H1 (cell line): Measurements from ENCODE around the gene PHTF1. TPM values are rescaled to one million over a fixed set of nuclear protein-coding genes. Genes with fewer than 3 reads are reported as not detected.

ENCODE experiments used
- CTCF ChIA-PET: fragments of 300-600 bp; sonication (Branson Sonifier 250); formaldehyde crosslinking; loops from one replicate; lab custom pipeline; 2021; ENCODE audit not compliant: partially characterized antibody; lab: Charles Lee
- POLR2A ChIA-PET: fragments of 300-600 bp; sonication (Branson Sonifier 250); formaldehyde crosslinking; loops from one replicate; lab custom pipeline; 2021; ENCODE audit warnings: inconsistent platforms; ENCODE audit not compliant: partially characterized antibody; lab: Charles Lee
- DNase-seq, 2 experiments: peaks; one replicate each; pipeline versions ENCODE4 v3.0.0 to v3.0.0-alpha.2; 2010 to 2022; ENCODE audit warnings: low spot score in 2 of 2, low read depth in 1 of 2, mixed read lengths in 1 of 2
- FAIRE-seq: peaks from 2 replicates; lab custom pipeline; 2011; peaks lifted over from hg19 to GRCh38; lab: Jason Lieb, UNC
- H2AFZ ChIP-seq: 2 replicates; pipeline ENCODE4 v1.8.1; 2012; ENCODE audit warnings: low read length, inconsistent platforms
- H2AK5ac ChIP-seq: 2 replicates; pipeline ENCODE4 v1.6.1; 2013; ENCODE audit warnings: low read depth, low read length
- H2BK120ac ChIP-seq: replicated peaks from 2 replicates; pipeline ENCODE3; 2013; ENCODE audit warnings: low read depth, low read length, inconsistent platforms
- H2BK12ac ChIP-seq: 2 replicates; pipeline ENCODE4 v1.6.1; 2013; ENCODE audit warnings: low read depth, low read length
- H2BK15ac ChIP-seq: 2 replicates; pipeline ENCODE4 v1.6.1; 2013; ENCODE audit warnings: low read length
- H2BK20ac ChIP-seq: 2 replicates; pipeline ENCODE4 v1.6.1; 2013; ENCODE audit warnings: low read length
- H2BK5ac ChIP-seq: 2 replicates; pipeline ENCODE4 v1.6.1; 2013; ENCODE audit warnings: low read depth, low read length
- H3K14ac ChIP-seq: 2 replicates; pipeline ENCODE4 v1.6.1; 2013; ENCODE audit warnings: inconsistent platforms; ENCODE audit not compliant: insufficient read length
- H3K18ac ChIP-seq: 2 replicates; pipeline ENCODE4 v1.6.1; 2013; ENCODE audit warnings: low read length; ENCODE audit errors: extremely low read depth
- H3K23ac ChIP-seq: 2 replicates; pipeline ENCODE4 v1.6.1; 2013; ENCODE audit warnings: inconsistent platforms; ENCODE audit not compliant: insufficient read length
- H3K23me2 ChIP-seq: 2 replicates; pipeline ENCODE4 v1.6.1; 2013; ENCODE audit warnings: low read depth, low read length
- H3K27ac ChIP-seq: 2 replicates; pipeline ENCODE4 v1.6.1; 2011; ENCODE audit warnings: low read depth, low read length, inconsistent platforms
- H3K27me3 ChIP-seq, 4 experiments: replicated peaks in 1 of 4; 1 replicate in 1 of 4; 2 replicates in 3 of 4; pipeline versions ENCODE4 v1.6.1 to v1.8.1; 2011 to 2013; ENCODE audit warnings: low read length in 3 of 4, mild to moderate bottlenecking in 3 of 4, inconsistent platforms in 2 of 4, mixed read lengths in 2 of 4, moderate library complexity in 1 of 4; ENCODE audit not compliant: control insufficient read depth in 3 of 4, insufficient read depth in 3 of 4; ENCODE audit errors: extremely low read depth in 1 of 4
- H3K36me3 ChIP-seq, 4 experiments: 2 replicates each; pipeline versions ENCODE4 v1.6.1 to v1.8.1; 2011 to 2013; ENCODE audit warnings: mild to moderate bottlenecking in 4 of 4, low read length in 3 of 4, moderate library complexity in 2 of 4, control low read depth in 1 of 4, inconsistent platforms in 1 of 4; ENCODE audit not compliant: insufficient read depth in 4 of 4, control insufficient read depth in 2 of 4
- H3K4ac ChIP-seq: replicated peaks from 2 replicates; pipeline ENCODE3; 2013; ENCODE audit warnings: low read length, low read depth, mixed read lengths, inconsistent platforms; ENCODE audit not compliant: insufficient read length
- H3K4me1 ChIP-seq, 4 experiments: replicated peaks in 1 of 4; 1 replicate in 1 of 4; 2 replicates in 3 of 4; pipeline versions ENCODE4 v1.6.1 to v1.8.1; 2011 to 2013; ENCODE audit warnings: low read length in 3 of 4, inconsistent platforms in 2 of 4, mixed read lengths in 1 of 4; ENCODE audit not compliant: insufficient read depth in 4 of 4, control insufficient read depth in 3 of 4
- H3K4me2 ChIP-seq, 2 experiments: 2 replicates each; pipeline versions ENCODE4 v1.6.1 to v1.8.1; 2011 to 2013; ENCODE audit warnings: low read depth in 2 of 2, low read length in 2 of 2, control low read depth in 1 of 2, inconsistent platforms in 1 of 2, mild to moderate bottlenecking in 1 of 2; ENCODE audit not compliant: insufficient read depth in 1 of 2
- H3K4me3 ChIP-seq, 4 experiments: fragments of 200-600, 300-600 bp in 1 of 4; sonication (generic), shearing (Covaris generic), sonication (Bioruptor Twin) in 1 of 4; 2 replicates each; pipeline versions ENCODE4 v1.5.1 to v1.8.1; 2011 to 2016; ENCODE audit warnings: low read length in 4 of 4, low read depth in 3 of 4, control low read depth in 2 of 4, inconsistent platforms in 2 of 4, mild to moderate bottlenecking in 2 of 4, mixed read lengths in 1 of 4, moderate library complexity in 1 of 4; ENCODE audit not compliant: insufficient read depth in 2 of 4; ENCODE audit errors: extremely low read depth in 1 of 4
- H3K56ac ChIP-seq: replicated peaks from 2 replicates; pipeline ENCODE3; 2013; ENCODE audit warnings: low read depth, mild to moderate bottlenecking, mixed read lengths, low read length, inconsistent platforms; ENCODE audit not compliant: insufficient read length
- H3K79me1 ChIP-seq: 2 replicates; pipeline ENCODE4 v1.6.1; 2013; ENCODE audit warnings: low read depth, low read length, control low read depth
- H3K79me2 ChIP-seq, 2 experiments: 2 replicates each; pipeline versions ENCODE4 v1.6.1 to v1.8.1; 2012 to 2013; ENCODE audit warnings: low read length in 2 of 2, mild to moderate bottlenecking in 2 of 2, inconsistent platforms in 1 of 2; ENCODE audit not compliant: insufficient read depth in 2 of 2, control insufficient read depth in 1 of 2
- H3K9ac ChIP-seq, 4 experiments: replicated peaks in 1 of 4; 1 replicate in 1 of 4; 2 replicates in 3 of 4; pipeline versions ENCODE4 v1.6.1 to v1.8.1; 2011 to 2013; ENCODE audit warnings: low read depth in 3 of 4, low read length in 3 of 4, control low read depth in 2 of 4, mild to moderate bottlenecking in 2 of 4, moderate library complexity in 2 of 4, inconsistent platforms in 1 of 4; ENCODE audit errors: extremely low read depth in 1 of 4
- H3K9me3 ChIP-seq, 2 experiments: 2 replicates each; pipeline versions ENCODE4 v1.6.1 to v1.8.1; 2012 to 2013; ENCODE audit warnings: mild to moderate bottlenecking in 2 of 2, moderate library complexity in 2 of 2, control low read depth in 1 of 2, inconsistent platforms in 1 of 2, low read depth in 1 of 2, low read length in 1 of 2, mixed read lengths in 1 of 2; ENCODE audit not compliant: insufficient read depth in 2 of 2
- H4K20me1 ChIP-seq, 2 experiments: replicated peaks in 1 of 2; 2 replicates each; pipeline versions ENCODE3 to v1.8.1; 2011 to 2013; ENCODE audit warnings: inconsistent platforms in 2 of 2, low read length in 2 of 2, mild to moderate bottlenecking in 1 of 2; ENCODE audit not compliant: insufficient read depth in 2 of 2, control insufficient read depth in 1 of 2
- H4K5ac ChIP-seq: 2 replicates; pipeline ENCODE4 v1.6.1; 2013; ENCODE audit warnings: low read length, low read depth, mixed read lengths, inconsistent platforms; ENCODE audit not compliant: insufficient read length
- H4K8ac ChIP-seq: 2 replicates; pipeline ENCODE4 v1.8.0; 2013; ENCODE audit warnings: mild to moderate bottlenecking, moderate library complexity, low read length, inconsistent platforms; ENCODE audit not compliant: insufficient read depth; ENCODE audit errors: extremely low read depth
- H4K91ac ChIP-seq: replicated peaks from 2 replicates; pipeline ENCODE3; 2013; ENCODE audit warnings: low read length, mixed read lengths, inconsistent platforms; ENCODE audit not compliant: insufficient read length
- BRCA1 ChIP-seq: IDR thresholded peaks from 2 replicates; pipeline ENCODE4 v1.6.1; 2012; ENCODE audit warnings: low read depth, low read length, improper control_type of control experiment
- CHD2 ChIP-seq: IDR thresholded peaks from 2 replicates; pipeline ENCODE4 v1.6.1; 2012; ENCODE audit warnings: low read length, improper control_type of control experiment
- CREB1 ChIP-seq: IDR thresholded peaks from 2 replicates; pipeline ENCODE4 v1.6.1; 2012; ENCODE audit warnings: inconsistent platforms
- CTBP2 ChIP-seq: IDR thresholded peaks from 2 replicates; pipeline ENCODE4 v1.7.0; 2011; ENCODE audit warnings: borderline replicate concordance, mild to moderate bottlenecking, moderate library complexity, mixed read lengths, low read length; ENCODE audit not compliant: insufficient read depth, insufficient read length
- GABPA ChIP-seq: IDR thresholded peaks from 2 replicates; pipeline ENCODE4 v1.6.1; 2011; ENCODE audit warnings: mild to moderate bottlenecking, low read length, moderate library complexity, borderline replicate concordance; ENCODE audit not compliant: insufficient read depth
- GTF2F1 ChIP-seq: IDR thresholded peaks from 2 replicates; pipeline ENCODE4 v1.6.1; 2012; ENCODE audit warnings: low read depth, low read length, improper control_type of control experiment, borderline replicate concordance
- RAD21 ChIP-seq, 2 experiments: IDR thresholded peaks in 1 of 2; conservative IDR thresholded peaks in 1 of 2; 2 replicates each; pipeline ENCODE4 v1.6.1; 2011; ENCODE audit warnings: low read depth in 2 of 2, low read length in 2 of 2, improper control_type of control experiment in 1 of 2, inconsistent platforms in 1 of 2, mild to moderate bottlenecking in 1 of 2, moderate library complexity in 1 of 2
- RBBP5 ChIP-seq: IDR thresholded peaks from 2 replicates; pipeline ENCODE4 v1.7.1; 2012; ENCODE audit warnings: low read depth, mild to moderate bottlenecking, inconsistent platforms, low read length, moderate library complexity, borderline replicate concordance
- RNF2 ChIP-seq: fragments of 200-900, 300-1000 bp; sonication (generic); IDR thresholded peaks from 2 replicates; pipeline ENCODE4 v1.7.1; 2016; ENCODE audit warnings: borderline replicate concordance, low read depth, mild to moderate bottlenecking, antibody characterized with exemption, low read length; ENCODE audit not compliant: poor library complexity, severe bottlenecking; ENCODE audit errors: missing control alignments
- SIN3A ChIP-seq, 2 experiments: IDR thresholded peaks in 1 of 2; conservative IDR thresholded peaks in 1 of 2; 2 replicates each; pipeline ENCODE4 v1.6.1; 2011 to 2012; ENCODE audit warnings: low read length in 2 of 2, improper control_type of control experiment in 1 of 2, low read depth in 1 of 2, mild to moderate bottlenecking in 1 of 2
- TBP ChIP-seq: IDR thresholded peaks from 2 replicates; pipeline ENCODE4 v1.6.1; 2011; ENCODE audit warnings: low read depth, low read length, improper control_type of control experiment
- TEAD4 ChIP-seq: IDR thresholded peaks from 2 replicates; pipeline ENCODE4 v1.6.1; 2012; ENCODE audit warnings: low read depth, low read length, inconsistent platforms, mixed read lengths
- WGBS, 2 experiments: shearing (Covaris generic) in 1 of 2; methylation state at CpG; one replicate each; pipeline versions ENCODE4 v1.1.6 to v1.1.7; 2013 to 2015; ENCODE audit warnings: low lambda C conversion rate in 2 of 2, mixed read lengths in 2 of 2, inconsistent platforms in 1 of 2, low coverage in 1 of 2, missing lambda C conversion rate in 1 of 2; ENCODE audit not compliant: insufficient replicate concordance in 2 of 2, insufficient coverage in 1 of 2, insufficient read length in 1 of 2; ENCODE audit errors: extremely low coverage in 1 of 2, missing lambda C conversion rate in 1 of 2; 5-methylcytosine and 5-hydroxymethylcytosine counted together
- polyA plus RNA-seq, 7 experiments: library from polyadenylated mRNA; depleted of rRNA in 3 of 7; stranded (reverse) in 5 of 7; unstranded in 2 of 7; fragments of >200 nt in 5 of 7; fragments of 200-250 nt in 2 of 7; gene quantifications; 1 replicate in 5 of 7; 2 replicates in 1 of 7; 4 replicates in 1 of 7; pipeline versions ENCODE4 v1.2.1 to v1.2.3, GENCODE V29; 2011 to 2013; ENCODE audit warnings: missing spikeins in 2 of 7, mixed read lengths in 2 of 7
- total RNA-seq: library from RNA; stranded (reverse); fragmentation: NEBNext Ultra II Directional; extraction: Animal tissue kit (Norgen Biotek cat#: 25700); gene quantifications from 2 replicates; pipeline ENCODE4 v1.2.1, GENCODE V29; 2021

PHTF1 gene
- total and polyA plus RNA-seq, 2 of the 8 experiments (the other 6 are each of a cell fraction or from before 2014, with no cell fraction given), result 9.1 to 26.9 TPM

DNA sequence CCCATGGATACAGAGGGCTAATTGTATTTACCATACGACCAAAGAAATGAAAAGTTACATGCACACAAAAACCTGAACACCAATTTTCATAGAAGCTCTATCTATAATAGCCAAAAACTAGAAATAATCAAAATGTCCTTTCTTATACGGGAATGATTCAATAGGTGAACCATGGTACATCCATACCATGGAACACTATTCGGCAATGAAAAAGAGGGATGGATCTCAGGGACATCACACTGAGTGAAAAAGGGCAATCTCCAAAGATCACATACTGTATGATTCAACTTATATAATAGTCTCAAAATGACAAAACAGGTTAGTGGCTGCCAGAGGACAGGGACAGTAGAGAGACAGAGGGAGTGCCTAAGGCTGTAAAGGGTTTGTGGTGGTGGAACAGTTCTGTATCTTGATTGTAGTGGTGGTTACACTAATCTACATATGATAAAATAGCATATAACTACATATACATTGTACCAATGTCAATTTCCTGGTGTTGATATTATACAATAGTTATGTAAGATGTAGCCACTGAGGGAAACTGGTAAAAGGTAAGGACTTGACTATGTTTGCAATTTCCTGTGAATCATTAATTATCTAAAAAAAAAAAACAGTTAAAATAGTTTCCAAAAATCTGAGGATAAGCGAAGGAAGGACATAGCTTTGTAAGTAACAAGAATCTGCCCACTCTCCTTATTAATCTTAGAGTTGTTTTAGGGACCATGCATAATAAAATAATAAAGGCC lies 49.3 kb upstream of the PHTF1 start:
- 86% methylated on average over 4 of the region's 4 CpGs; no CpG with 5 or more reads in 1 of the 2 experiments for WGBS, 2 experiments
- no peak overlapping the region for H4K5ac ChIP-seq
- peaks cover 15 to 77% of the 10 kb centered on the region in 2 experiments for H3K79me2 ChIP-seq
- no peak overlapping the region for H2AK5ac ChIP-seq
- no peak overlapping the region for H3K23ac ChIP-seq
- H2BK5ac ChIP-seq, result no peak overlapping the region
- H2BK120ac ChIP-seq, result no peak overlapping the region
- H2BK20ac ChIP-seq, result no peak overlapping the region
- H3K36me3 ChIP-seq, result no peaks in the 10 kb centered on the region
- no peak overlapping the region for H3K14ac ChIP-seq
- H3K4me3 ChIP-seq, result no peak overlapping the region
- no peak overlapping the region for H4K91ac ChIP-seq
- no peak overlapping the region for H2BK15ac ChIP-seq
- no peak overlapping the region for H3K4ac ChIP-seq
- CTCF ChIA-PET, result no interaction called here
- H3K56ac ChIP-seq, result no peak overlapping the region
- H3K18ac ChIP-seq, result no peak overlapping the region
- H4K8ac ChIP-seq, result no peak overlapping the region
- H3K4me2 ChIP-seq, result no peak overlapping the region
- no peak for DNase-seq
- no peak for FAIRE-seq
- no peak overlapping the region for H3K27ac ChIP-seq
- H3K27me3 ChIP-seq, result no peaks in the 10 kb centered on the region
- H3K23me2 ChIP-seq, result no peaks in the 10 kb centered on the region; the same call in 1 of the 2 replicates
- no peak overlapping the region for H3K9ac ChIP-seq
- no peak overlapping the region for H2AFZ ChIP-seq
- no peaks in the 10 kb centered on the region; the same call in 1 of the 2 replicates for H3K79me1 ChIP-seq
- peaks cover 0 to 6% (median 0%) of the 10 kb centered on the region in 4 experiments; a peak in 2 of 7 replicates for H3K4me1 ChIP-seq
- no peak overlapping the region for H2BK12ac ChIP-seq
- peaks cover 4 to 5% of the 10 kb centered on the region in 2 experiments for H4K20me1 ChIP-seq
- no peaks in the 10 kb centered on the region for H3K9me3 ChIP-seq
- POLR2A ChIA-PET, result no interaction called here
- TF ChIP-seq BRCA1, result no peak
- no peak for TF ChIP-seq SIN3A (conservative IDR thresholded peaks at IDR 0.05 in 1 of 2, IDR thresholded peaks at IDR 0.05 in 1 of 2; ENCODE audit: low read depth in 1 of 2, low read length in 2 of 2)
- no peak for TF ChIP-seq GABPA
- no peak for TF ChIP-seq RAD21 (IDR thresholded peaks at IDR 0.05 in 1 of 2, conservative IDR thresholded peaks at IDR 0.05 in 1 of 2; ENCODE audit: low read depth in 2 of 2, low read length in 2 of 2)
- no peak for TF ChIP-seq RBBP5
- no peak for TF ChIP-seq TBP
- TF ChIP-seq TEAD4, result no peak
- TF ChIP-seq RNF2, result no peak
- no peak for TF ChIP-seq CREB1
- TF ChIP-seq GTF2F1, result no peak
- TF ChIP-seq CHD2, result no peak
- no peak for TF ChIP-seq CTBP2
